ENCODE results near the gene SGK1.
A peak's percentile ranks its signal among the peaks of the same experiment; 100 is the strongest.

The SGK1 gene

GRCh38 chr6:134299236-134299635 is 18.7 kb downstream of the SGK1 start:
- TF ChIP-seq CTCF (IDR thresholded peaks at IDR 0.05; ENCODE audit: insufficient read depth, low read length, missing control alignments), result no peak
- POLR2A ChIA-PET, result no interaction called here
- no peak overlapping the region for H3K4me3 ChIP-seq (ENCODE audit: low read depth, low read length)
- DNase-seq (ENCODE audit: low read depth, low spot score), result no peak
- CTCF ChIA-PET, result interaction anchor here (0.8 to 1.1 kb wide), 2 partner anchors 72 to 342 kb away, joined by 3 read pairs; no protein-coding TSS in a partner anchor

GRCh38 chr6:134296762-134297161 is 21.1 kb downstream of the SGK1 start:
- no peak overlapping the region for H3K4me3 ChIP-seq (ENCODE audit: low read depth, low read length)
- TF ChIP-seq CTCF (IDR thresholded peaks at IDR 0.05; ENCODE audit: insufficient read depth, low read length, missing control alignments), result no peak
- ChIA-PET POLR2A (interaction anchor here (1.6 kb wide), 1 partner anchor 126 kb away, joined by 6 read pairs; no protein-coding TSS in a partner anchor), CTCF (interaction anchor here (0.8 to 1.3 kb wide), 2 partner anchors 123 to 140 kb away, joined by 3 to 4 read pairs; no protein-coding TSS in a partner anchor)
- DNase-seq (ENCODE audit: low read depth, low spot score), result no peak

- CTCF ChIA-PET, result interaction anchor here (0.8 to 2.6 kb wide), 3 partner anchors 122 to 345 kb away, joined by 3 to 10 read pairs (median 4); no protein-coding TSS in a partner anchor
- peak; percentile 100 for DNase-seq (ENCODE audit: low read depth, low spot score)
- POLR2A ChIA-PET, result interaction anchor here (1.6 kb wide), 1 partner anchor 127 kb away, joined by 6 read pairs; no protein-coding TSS in a partner anchor
- TF ChIP-seq CTCF (IDR thresholded peaks at IDR 0.05; ENCODE audit: insufficient read depth, low read length, missing control alignments), result no peak
- no peak overlapping the region for H3K4me3 ChIP-seq (ENCODE audit: low read depth, low read length)
Observed at GRCh38 chr6:134295953-134296553, 21.9 kb downstream of the SGK1 start.

GRCh38 chr6:134293659-134294161 is 24.2 kb downstream of the SGK1 start:
- DNase-seq (ENCODE audit: low read depth, low spot score), result no peak
- ChIA-PET POLR2A (no interaction called here), CTCF (interaction anchor here (1.3 to 2.6 kb wide), 2 partner anchors 137 to 347 kb away, joined by 3 to 10 read pairs; no protein-coding TSS in a partner anchor)
- no peak for TF ChIP-seq CTCF (IDR thresholded peaks at IDR 0.05; ENCODE audit: insufficient read depth, low read length, missing control alignments)
- H3K4me3 ChIP-seq (ENCODE audit: low read depth, low read length), result no peak overlapping the region

GRCh38 chr6:134291156-134291555 is 26.8 kb downstream of the SGK1 start:
- no peak for TF ChIP-seq CTCF (IDR thresholded peaks at IDR 0.05; ENCODE audit: insufficient read depth, low read length, missing control alignments)
- no peak for DNase-seq (ENCODE audit: low read depth, low spot score)
- ChIA-PET CTCF (interaction anchor here (2.8 kb wide), 1 partner anchor 113 kb away, joined by 11 read pairs; no protein-coding TSS in a partner anchor), POLR2A (no interaction called here)
- H3K4me3 ChIP-seq (ENCODE audit: low read depth, low read length), result no peak overlapping the region

GRCh38 chr6:134289204-134289575 is 28.7 kb downstream of the SGK1 start:
- peak; percentile 14 for DNase-seq (ENCODE audit: low read depth, low spot score)
- ChIA-PET CTCF (interaction anchor here (1.2 to 2.8 kb wide), 4 partner anchors 16 to 116 kb away, joined by 3 to 11 read pairs (median 3); no protein-coding TSS in a partner anchor), POLR2A (interaction anchor here (0.7 to 1.5 kb wide), 2 partner anchors 131 to 262 kb away, joined by 4 to 6 read pairs; no protein-coding TSS in a partner anchor)
- no peak overlapping the region for H3K4me3 ChIP-seq (ENCODE audit: low read depth, low read length)
- no peak for TF ChIP-seq CTCF (IDR thresholded peaks at IDR 0.05; ENCODE audit: insufficient read depth, low read length, missing control alignments)
